NT2/D1 (cell line): ENCODE measurements around the gene CEP250.

Source experiments
- SUZ12 ChIP-seq: IDR thresholded peaks from 2 replicates; pipeline ENCODE4 v1.6.1; 2011; ENCODE audit not compliant: insufficient read length, insufficient read depth; ENCODE audit errors: extremely low read depth
- YY1 ChIP-seq: IDR thresholded peaks from 2 replicates; pipeline ENCODE4 v1.6.1; 2011; ENCODE audit not compliant: insufficient read length, insufficient read depth
- ZNF274 ChIP-seq: IDR thresholded peaks from 2 replicates; pipeline ENCODE4 v1.6.1; 2011; ENCODE audit warnings: mild to moderate bottlenecking, low read depth, low read length

DNA sequence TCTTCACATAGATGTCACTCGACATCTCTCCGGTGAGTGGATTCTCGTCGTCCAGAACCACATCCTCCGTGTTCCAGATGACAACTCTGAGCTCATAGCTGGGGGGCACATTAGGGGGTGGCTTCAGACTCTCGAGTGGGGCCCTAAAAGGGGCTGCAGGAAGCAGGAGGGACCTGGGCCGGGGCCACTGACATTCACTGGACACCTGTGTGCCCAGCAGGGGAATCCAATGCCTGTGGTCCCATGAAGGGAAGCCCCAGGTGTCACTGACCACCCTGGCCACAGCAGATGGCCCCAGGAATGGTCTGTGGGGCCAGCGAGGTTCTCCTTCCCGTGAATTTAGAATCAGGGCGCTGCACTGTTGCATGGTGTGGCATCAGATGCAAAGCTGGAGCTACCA, 105.1 kb downstream of the CEP250 start:
- TF ChIP-seq SUZ12 (no peak), YY1 (no peak), ZNF274 (no peak)
